ENCODE data around the gene MS4A10. TPM values are rescaled to one million over a fixed set of nuclear protein-coding genes. Genes with fewer than 3 reads are reported as not detected.

The MS4A10 gene
- total and polyA plus RNA-seq, 4 donors = not detected

DNA sequence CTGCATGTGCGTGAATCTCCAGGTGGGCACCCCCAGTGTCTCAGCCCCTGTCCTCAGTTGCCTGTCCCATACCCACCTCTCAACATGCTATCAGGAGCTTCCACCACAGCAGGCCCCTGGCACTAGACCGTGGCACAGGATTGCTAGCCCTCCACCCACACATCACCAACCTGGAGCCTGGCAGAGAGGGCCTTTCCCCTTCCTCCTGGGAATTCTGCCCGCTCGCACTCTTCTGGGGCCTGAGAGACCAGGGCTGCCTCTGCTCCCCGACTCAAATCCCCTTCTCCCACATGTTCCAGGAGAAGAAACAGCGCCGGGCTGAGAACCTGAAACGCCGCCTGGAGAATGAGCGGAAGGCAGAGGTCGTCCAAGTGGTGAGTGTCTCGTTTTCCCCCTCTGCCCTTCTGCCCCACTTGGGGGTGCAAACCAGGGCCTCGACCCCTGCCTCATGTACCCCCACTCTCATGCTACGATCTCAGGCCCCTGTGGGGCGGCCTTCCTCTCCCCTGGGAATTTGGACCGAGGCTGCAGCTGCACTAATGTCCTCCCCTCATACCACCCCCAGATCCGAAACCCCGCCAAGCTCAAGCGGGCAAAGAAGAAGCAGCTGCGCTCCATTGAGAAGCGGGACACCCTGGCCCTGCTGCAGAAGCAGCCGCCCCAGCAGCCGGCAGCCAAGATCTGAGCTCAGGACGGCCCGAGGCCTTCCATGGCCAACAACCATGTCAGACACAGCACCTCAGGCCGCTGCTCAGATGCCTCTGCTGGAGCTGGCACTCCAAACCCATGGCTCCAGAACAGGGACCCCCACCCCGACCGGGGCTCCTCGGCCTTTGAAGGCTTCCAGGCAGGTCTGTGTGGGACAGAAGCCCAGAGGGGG, 64.7 kb downstream of the MS4A10 start:
- no peaks in the 10 kb centered on the region for H3K27me3 ChIP-seq (ENCODE audit: control insufficient read depth in 4 of 4, insufficient read depth in 4 of 4, low read length in 3 of 4)
- H3K9ac ChIP-seq (ENCODE audit: low read depth in 1 of 2, low read length in 2 of 2) = no peak overlapping the region
- no peak for DNase-seq (ENCODE audit: low spot score)
- peaks cover 0 to 11% (median 9%) of the 10 kb centered on the region in 4 donors for H3K4me1 ChIP-seq (ENCODE audit: control insufficient read depth in 4 of 4, insufficient read depth in 4 of 4, low read length in 3 of 4)
- H3K27ac ChIP-seq (ENCODE audit: low read depth in 1 of 2, low read length in 2 of 2) = no peak overlapping the region
- H3K9me3 ChIP-seq (ENCODE audit: control insufficient read depth in 4 of 4, low read length in 3 of 4) = no peaks in the 10 kb centered on the region
- 96% methylated on average over 29 of the region's 29 CpGs for WGBS
- no peak overlapping the region for H3K4me3 ChIP-seq (ENCODE audit: low read depth in 1 of 3, low read length in 3 of 3)
- H3K36me3 ChIP-seq (ENCODE audit: control insufficient read depth in 4 of 4, insufficient read depth in 3 of 4, low read depth in 1 of 4, low read length in 3 of 4) = peaks cover 0 to 30% (median 2%) of the 10 kb centered on the region in 4 donors
- TF ChIP-seq JUND (IDR thresholded peaks at IDR 0.05) = no peak
- TF ChIP-seq HNF4A (conservative IDR thresholded peaks at IDR 0.05) = no peak
- TF ChIP-seq SP1 (IDR thresholded peaks at IDR 0.05) = no peak
- TF ChIP-seq TAF1 (conservative IDR thresholded peaks at IDR 0.05) = no peak
- no peak for TF ChIP-seq HNF4G (IDR thresholded peaks at IDR 0.05)
- TF ChIP-seq, protein P1, sequence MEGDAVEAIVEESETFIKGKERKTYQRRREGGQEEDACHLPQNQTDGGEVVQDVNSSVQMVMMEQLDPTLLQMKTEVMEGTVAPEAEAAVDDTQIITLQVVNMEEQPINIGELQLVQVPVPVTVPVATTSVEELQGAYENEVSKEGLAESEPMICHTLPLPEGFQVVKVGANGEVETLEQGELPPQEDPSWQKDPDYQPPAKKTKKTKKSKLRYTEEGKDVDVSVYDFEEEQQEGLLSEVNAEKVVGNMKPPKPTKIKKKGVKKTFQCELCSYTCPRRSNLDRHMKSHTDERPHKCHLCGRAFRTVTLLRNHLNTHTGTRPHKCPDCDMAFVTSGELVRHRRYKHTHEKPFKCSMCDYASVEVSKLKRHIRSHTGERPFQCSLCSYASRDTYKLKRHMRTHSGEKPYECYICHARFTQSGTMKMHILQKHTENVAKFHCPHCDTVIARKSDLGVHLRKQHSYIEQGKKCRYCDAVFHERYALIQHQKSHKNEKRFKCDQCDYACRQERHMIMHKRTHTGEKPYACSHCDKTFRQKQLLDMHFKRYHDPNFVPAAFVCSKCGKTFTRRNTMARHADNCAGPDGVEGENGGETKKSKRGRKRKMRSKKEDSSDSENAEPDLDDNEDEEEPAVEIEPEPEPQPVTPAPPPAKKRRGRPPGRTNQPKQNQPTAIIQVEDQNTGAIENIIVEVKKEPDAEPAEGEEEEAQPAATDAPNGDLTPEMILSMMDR (IDR thresholded peaks at IDR 0.05; ENCODE audit: low read depth, low read length, missing input control) = no peak
- TF ChIP-seq, protein P2, sequence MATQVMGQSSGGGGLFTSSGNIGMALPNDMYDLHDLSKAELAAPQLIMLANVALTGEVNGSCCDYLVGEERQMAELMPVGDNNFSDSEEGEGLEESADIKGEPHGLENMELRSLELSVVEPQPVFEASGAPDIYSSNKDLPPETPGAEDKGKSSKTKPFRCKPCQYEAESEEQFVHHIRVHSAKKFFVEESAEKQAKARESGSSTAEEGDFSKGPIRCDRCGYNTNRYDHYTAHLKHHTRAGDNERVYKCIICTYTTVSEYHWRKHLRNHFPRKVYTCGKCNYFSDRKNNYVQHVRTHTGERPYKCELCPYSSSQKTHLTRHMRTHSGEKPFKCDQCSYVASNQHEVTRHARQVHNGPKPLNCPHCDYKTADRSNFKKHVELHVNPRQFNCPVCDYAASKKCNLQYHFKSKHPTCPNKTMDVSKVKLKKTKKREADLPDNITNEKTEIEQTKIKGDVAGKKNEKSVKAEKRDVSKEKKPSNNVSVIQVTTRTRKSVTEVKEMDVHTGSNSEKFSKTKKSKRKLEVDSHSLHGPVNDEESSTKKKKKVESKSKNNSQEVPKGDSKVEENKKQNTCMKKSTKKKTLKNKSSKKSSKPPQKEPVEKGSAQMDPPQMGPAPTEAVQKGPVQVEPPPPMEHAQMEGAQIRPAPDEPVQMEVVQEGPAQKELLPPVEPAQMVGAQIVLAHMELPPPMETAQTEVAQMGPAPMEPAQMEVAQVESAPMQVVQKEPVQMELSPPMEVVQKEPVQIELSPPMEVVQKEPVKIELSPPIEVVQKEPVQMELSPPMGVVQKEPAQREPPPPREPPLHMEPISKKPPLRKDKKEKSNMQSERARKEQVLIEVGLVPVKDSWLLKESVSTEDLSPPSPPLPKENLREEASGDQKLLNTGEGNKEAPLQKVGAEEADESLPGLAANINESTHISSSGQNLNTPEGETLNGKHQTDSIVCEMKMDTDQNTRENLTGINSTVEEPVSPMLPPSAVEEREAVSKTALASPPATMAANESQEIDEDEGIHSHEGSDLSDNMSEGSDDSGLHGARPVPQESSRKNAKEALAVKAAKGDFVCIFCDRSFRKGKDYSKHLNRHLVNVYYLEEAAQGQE (IDR thresholded peaks at IDR 0.05) = no peak
- no peak for TF ChIP-seq FOXA1 (IDR thresholded peaks at IDR 0.05)
- TF ChIP-seq, protein P3, sequence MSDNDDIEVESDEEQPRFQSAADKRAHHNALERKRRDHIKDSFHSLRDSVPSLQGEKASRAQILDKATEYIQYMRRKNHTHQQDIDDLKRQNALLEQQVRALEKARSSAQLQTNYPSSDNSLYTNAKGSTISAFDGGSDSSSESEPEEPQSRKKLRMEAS (IDR thresholded peaks at IDR 0.05) = no peak
- TF ChIP-seq, protein P4, sequence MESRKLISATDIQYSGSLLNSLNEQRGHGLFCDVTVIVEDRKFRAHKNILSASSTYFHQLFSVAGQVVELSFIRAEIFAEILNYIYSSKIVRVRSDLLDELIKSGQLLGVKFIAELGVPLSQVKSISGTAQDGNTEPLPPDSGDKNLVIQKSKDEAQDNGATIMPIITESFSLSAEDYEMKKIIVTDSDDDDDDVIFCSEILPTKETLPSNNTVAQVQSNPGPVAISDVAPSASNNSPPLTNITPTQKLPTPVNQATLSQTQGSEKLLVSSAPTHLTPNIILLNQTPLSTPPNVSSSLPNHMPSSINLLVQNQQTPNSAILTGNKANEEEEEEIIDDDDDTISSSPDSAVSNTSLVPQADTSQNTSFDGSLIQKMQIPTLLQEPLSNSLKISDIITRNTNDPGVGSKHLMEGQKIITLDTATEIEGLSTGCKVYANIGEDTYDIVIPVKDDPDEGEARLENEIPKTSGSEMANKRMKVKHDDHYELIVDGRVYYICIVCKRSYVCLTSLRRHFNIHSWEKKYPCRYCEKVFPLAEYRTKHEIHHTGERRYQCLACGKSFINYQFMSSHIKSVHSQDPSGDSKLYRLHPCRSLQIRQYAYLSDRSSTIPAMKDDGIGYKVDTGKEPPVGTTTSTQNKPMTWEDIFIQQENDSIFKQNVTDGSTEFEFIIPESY (IDR thresholded peaks at IDR 0.05) = no peak
- TF ChIP-seq EGR1 (IDR thresholded peaks at IDR 0.05; ENCODE audit: low read depth in 2 of 2) = no peak
- no peak for TF ChIP-seq YY1 (IDR thresholded peaks at IDR 0.05)
- TF ChIP-seq NR2F2 (IDR thresholded peaks at IDR 0.05) = no peak
- no peak for TF ChIP-seq RXRA (IDR thresholded peaks at IDR 0.05)
- TF ChIP-seq GABPA (IDR thresholded peaks at IDR 0.05 in 1 of 2, conservative IDR thresholded peaks at IDR 0.05 in 1 of 2) = no peak
- no peak for TF ChIP-seq RAD21 (IDR thresholded peaks at IDR 0.05)
- TF ChIP-seq FOXA2 (IDR thresholded peaks at IDR 0.05) = no peak

Other genes with a start within 250 kb of the MS4A10 start
- gene MS4A8, start 85.7 kb upstream of the MS4A10 start, total RNA-seq = not detected
- under 1 TPM in 1 of 2 donors, not detected in 1; 0.08 TPM for gene MS4A8, start 85.7 kb upstream of the MS4A10 start, polyA plus RNA-seq
- not detected for gene MS4A18, start 60.6 kb upstream of the MS4A10 start, total RNA-seq
- not detected for gene MS4A18, start 60.6 kb upstream of the MS4A10 start, polyA plus RNA-seq
- not detected for gene MS4A15, start 28.5 kb upstream of the MS4A10 start, total RNA-seq
- gene MS4A15, start 28.5 kb upstream of the MS4A10 start, polyA plus RNA-seq = not detected
- 1 to 10 TPM; 5.0 to 5.2 TPM for gene CCDC86, start 56.8 kb downstream of the MS4A10 start, total RNA-seq
- gene CCDC86, start 56.8 kb downstream of the MS4A10 start, polyA plus RNA-seq = 1 to 10 TPM; 6.2 to 9.4 TPM
- gene PTGDR2, start 70.6 kb downstream of the MS4A10 start, total RNA-seq = 1 to 10 TPM in 1 of 2 donors, under 1 TPM in 1; 0.08 to 7.1 TPM
- gene PTGDR2, start 70.6 kb downstream of the MS4A10 start, polyA plus RNA-seq = under 1 TPM; 0.09 to 0.54 TPM
- not detected for gene ZP1, start 82.2 kb downstream of the MS4A10 start, total RNA-seq
- not detected for gene ZP1, start 82.2 kb downstream of the MS4A10 start, polyA plus RNA-seq
- gene PRPF19, start 121.3 kb downstream of the MS4A10 start, total RNA-seq = 10 to 100 TPM; 36.2 to 44.6 TPM
- 10 to 100 TPM; 25.4 to 57.1 TPM for gene PRPF19, start 121.3 kb downstream of the MS4A10 start, polyA plus RNA-seq
- gene TMEM109, start 128.8 kb downstream of the MS4A10 start, total RNA-seq = 10 to 100 TPM; 20.6 to 21.2 TPM
- 10 to 100 TPM; 40.0 to 40.3 TPM for gene TMEM109, start 128.8 kb downstream of the MS4A10 start, polyA plus RNA-seq
- gene TMEM132A, start 139.1 kb downstream of the MS4A10 start, total RNA-seq = 1 to 10 TPM; 1.0 to 1.6 TPM
- 1 to 10 TPM in 1 of 2 donors, under 1 TPM in 1; 0.60 to 1.1 TPM for gene TMEM132A, start 139.1 kb downstream of the MS4A10 start, polyA plus RNA-seq
- 10 to 100 TPM in 1 of 2 donors, 1 to 10 TPM in 1; 9.0 to 20.9 TPM for gene SLC15A3, start 166.8 kb downstream of the MS4A10 start, total RNA-seq
- gene SLC15A3, start 166.8 kb downstream of the MS4A10 start, polyA plus RNA-seq = 10 to 100 TPM; 13.1 to 19.6 TPM
- under 1 TPM; 0.42 to 0.59 TPM for gene CD6, start 186.3 kb downstream of the MS4A10 start, total RNA-seq
- under 1 TPM; 0.31 to 0.48 TPM for gene CD6, start 186.3 kb downstream of the MS4A10 start, polyA plus RNA-seq